ENCODE data around the gene C11orf58.
A peak's percentile ranks its signal among the peaks of the same experiment; 100 is the strongest.

The C11orf58 gene

DNA sequence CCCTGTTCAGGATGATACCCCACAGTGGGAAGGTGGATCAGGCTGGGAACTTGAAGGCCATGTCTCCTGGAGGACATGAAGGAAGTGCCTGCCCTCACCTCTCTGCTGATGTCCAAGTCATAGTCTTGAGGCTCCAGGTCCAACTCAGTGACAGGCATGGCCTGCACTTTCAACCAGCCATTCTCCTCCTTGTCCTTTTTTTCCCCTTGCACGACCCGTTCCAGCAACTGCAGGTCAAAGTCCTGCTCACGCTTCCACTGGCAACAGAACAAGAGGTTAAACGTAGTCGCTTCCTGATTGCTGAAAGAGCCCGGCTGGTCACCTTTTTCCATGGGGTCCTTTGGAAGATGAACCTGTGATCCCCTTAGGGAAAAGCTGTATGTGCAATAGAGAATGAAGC, 47.7 kb downstream of the C11orf58 start:
- DNase-seq: no peak

DNA sequence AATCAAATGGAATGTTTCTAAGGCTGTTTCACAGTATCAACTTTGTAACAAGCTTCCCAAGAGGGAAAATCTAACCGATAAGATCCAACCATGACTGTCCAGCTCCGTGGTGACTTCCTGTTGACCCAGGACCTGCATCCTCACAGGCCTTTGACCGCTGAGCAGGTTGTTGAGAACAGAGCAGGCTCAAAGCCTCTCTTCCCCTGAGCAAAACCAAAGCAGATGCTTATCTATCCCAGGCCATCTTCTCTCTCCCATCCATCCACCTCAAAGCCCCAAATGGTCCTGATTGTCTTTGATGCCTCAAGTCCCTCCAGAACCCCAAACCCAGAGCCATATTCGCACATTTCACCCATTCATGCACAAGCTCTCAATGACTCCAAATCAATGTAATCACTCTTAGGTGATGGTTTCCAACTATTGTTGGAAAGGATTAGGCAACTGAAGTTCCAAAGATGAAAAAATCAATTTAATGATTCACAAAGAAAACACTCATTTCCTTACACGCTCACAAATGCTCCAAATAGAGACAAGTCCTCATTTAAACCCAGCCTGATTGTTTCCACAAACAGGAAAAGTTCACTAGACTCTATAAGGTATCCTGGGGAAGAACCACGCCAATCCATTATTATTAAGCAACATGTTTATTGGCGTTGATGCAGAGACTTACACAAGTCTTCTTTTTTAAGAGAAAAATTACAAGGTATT, 48.7 kb downstream of the C11orf58 start:
- DNase-seq: no peak

DNA sequence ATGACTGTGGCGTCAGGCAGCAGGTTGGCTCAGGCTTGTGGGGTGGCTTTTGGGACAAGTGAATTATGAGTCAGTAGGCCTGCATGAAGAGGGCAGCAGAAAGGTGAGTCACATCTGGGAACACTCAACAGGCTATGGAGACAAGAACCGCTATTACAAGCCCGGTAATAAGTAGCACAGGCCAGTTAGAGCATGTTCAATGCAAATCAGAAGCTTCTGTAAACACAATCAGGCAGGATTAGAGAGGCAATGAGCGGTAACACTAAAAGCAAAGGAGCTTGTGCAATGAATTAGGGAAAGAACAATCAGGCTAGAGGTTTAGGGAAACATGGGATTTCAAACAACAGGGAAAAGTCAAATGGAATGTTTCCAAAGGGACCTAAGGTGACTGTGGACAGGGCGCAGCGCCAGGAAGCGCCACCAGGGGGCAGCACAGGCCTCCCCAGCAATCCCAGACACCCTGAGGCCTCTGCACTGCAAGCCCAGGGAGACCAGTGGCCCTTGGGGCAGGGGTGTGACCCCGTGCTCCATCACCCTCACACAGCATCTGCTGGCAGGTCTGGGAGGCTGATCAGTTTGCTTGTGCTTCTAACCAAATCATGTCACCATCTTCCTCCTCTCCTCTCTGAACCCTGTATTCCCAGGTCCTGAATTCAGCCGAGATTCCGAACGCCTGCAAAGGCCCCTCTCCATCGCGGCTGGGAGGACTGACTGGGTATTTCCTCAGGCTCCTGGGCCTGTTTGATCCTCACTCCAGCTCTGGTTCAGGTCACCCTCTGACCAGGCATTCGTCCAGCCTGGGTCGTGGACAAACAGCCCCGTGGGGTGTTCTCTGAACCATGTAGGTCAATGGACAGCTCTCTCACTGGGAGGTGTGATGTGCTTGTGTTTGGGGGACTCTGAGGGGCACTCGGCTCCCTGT, 50.0 kb downstream of the C11orf58 start:
- DNase-seq: peak; percentile 33

DNA sequence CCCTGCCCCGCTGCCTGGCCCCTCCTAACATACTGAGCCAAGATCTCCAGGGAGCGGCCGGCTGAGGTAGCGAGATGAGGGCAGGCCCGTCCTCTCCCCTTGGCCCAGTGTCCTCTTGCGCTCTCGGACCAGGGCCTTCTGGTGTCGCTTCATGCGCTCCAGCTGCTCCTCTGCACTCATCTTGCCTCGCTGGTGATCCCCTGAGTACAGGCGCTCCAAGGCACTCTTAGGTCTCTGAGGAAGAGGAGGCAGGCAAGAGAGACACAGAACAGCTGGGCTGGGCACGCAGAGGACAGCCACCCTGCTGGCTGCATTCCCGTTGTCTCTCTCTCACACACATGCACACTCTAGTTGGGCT, 50.6 kb downstream of the C11orf58 start:
- DNase-seq: no peak

DNA sequence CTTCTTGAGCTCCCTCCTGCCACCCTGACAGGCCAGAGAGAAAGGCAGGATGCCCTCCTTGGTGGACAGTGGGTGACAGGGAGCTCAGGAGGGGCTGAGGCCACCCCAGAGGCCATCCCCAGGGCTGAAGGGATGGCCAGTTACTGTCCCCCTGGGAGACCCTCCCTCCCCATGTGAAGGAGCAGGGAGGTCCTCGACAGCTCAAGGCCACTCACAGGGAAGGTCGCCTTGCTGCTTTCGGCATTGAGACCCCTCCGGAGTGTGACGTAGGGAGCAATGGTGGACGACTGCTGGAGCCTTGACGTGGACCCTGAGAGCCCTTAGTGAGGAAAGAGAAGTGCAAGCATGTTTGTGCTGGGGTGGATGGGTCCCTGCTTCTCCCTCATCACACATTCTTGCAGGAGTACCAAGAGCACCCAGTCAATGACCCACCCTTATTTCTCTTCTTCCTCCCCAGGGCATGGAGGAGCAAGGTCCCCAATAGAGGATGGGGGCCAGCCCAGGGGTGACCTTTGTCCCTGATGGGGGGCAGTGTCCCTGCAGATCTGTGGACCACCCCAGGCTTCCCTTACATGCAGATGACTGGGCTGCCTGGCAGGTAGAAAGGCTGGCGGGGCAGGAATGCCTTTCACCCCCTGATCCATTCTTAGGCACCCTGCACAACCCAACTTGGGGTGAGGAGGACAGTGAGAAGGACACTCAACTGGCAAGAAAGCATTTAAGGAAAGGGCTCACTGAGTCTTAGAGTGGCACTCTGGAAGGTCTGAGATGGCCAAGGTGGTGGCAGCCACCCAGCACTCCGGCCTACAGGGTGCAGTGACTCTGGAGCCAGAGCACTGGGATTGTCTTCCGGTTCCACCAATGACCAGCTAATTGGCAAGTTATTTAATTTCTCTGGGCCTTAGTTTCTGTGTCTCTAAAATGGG, 51.4 kb downstream of the C11orf58 start:
- no peak for DNase-seq

DNA sequence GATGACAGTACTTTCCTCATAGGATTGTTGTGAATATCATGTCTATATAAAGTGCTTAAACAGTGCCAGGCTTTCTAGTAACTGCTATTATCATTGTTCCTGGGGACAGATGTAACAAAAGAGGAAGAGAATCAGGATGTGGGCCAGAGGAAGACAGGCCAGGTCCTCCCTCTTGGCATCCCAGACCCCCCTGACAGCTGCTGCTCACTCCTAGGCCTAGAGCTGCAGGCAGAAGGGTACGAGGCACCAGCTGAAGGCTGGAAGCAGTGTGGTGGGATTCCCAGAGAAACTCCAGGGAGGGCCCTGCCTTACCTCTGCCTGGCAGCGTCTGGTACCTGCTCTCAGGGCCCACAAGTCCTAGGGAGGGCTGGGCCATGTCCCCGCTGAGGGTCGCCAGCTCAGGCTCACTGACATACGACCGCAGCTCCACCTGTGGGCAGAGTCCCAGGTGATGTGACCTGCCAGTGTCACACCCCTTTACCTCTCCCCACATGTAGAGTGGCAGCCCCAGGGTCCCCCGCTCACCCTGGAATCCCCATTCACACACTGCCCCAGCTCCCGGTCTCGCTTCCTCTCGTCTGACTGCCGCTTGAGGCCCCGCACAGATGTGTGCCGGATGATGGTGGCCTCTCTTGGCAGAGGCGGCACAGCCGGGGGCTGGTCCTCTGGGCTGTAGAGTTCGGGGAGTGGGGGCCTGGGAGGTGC, 52.2 kb downstream of the C11orf58 start:
- DNase-seq: no peak

DNA sequence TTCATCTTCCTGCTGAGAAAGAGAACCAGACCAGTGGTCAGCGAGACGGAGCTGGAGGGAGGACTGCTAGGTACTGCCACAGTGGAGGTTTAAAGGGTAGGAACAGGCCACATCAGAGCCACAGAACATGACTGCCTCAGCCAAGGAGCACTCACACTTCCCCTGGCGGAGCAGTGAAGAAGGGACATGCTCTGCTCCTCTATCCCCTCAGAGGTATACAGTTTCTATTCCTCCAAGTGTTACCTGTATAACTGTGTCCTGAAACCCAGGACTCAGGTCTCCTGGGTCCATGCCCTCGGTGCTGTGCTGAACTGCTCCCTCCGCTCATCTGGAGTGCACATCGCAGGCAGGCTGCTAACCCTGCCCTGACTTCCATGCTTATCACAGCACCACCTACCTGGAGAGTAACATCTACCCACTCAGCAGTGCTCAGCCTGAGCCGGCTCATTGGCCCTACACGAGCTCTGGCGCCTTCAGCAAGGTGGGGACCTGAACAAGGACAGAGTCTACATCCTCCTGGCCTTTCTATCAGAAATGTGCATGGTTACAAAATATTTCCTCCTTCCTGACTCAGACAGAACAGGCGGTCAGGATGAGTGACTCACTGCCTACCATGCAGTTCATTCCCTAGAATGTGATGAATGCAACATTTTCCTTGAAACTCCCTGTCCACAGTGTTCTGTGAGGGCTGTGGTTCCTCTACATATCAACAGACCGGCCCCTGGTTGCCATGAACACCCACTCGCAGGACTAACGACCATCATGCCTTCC, 52.9 kb downstream of the C11orf58 start:
- no peak for DNase-seq

DNA sequence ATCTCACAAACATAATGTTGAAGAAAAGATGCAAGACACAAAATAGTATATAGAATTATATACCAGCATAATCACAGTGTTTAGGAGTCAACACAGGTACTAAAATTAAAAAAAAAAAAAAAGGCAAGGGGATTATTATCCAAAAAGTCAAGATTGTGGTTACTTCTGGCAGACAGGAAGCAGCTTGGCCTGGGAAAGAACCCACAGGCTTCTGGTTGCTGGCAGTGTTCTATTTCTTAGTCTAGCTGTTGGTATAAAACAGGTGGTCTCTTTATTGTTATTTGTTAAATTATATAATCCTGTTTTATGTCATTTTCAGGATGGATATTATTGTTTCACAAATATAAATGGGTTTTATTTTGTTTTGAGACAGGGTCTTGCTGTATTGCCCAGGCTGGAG, 54.0 kb downstream of the C11orf58 start:
- no peak for DNase-seq

DNA sequence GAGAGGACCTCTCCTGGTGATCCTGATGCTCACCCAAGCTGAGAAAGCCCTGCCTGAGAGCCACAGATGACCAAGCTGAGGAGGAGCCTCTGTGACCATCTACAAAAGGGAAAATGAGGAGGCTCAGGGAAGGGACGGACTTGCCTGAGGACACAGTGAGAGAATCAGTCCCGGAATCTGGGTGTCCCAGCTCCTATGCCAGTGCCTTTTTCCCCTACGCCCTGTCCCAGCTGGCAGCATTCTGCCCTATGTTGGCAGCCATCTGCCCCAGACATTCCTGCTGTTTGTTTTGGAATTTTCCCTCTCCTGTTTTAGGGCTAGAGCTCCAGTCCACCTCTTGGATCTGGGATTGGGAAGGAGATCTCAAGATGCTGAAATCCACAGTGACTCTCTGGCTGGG, 54.6 kb downstream of the C11orf58 start:
- DNase-seq: no peak

DNA sequence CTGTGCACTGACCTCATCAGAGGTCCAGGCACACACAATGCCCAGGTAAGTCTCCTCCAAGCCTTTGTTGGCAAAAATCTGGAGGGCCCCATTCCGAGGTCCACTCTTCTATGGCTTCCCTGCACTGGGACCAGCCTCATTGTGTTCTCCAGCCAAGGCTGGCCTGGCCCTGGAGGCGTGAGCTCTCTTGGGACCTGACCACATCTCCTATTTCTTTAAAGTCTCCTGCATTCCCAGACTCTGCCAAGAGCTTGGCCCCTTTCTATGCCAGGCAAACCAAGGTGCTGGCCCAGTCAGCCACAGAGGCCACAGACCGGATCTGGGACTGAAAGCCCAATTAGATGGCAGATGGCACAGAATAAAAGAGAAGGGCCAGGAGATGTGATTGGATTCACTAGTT, 55.1 kb downstream of the C11orf58 start:
- no peak for DNase-seq

DNA sequence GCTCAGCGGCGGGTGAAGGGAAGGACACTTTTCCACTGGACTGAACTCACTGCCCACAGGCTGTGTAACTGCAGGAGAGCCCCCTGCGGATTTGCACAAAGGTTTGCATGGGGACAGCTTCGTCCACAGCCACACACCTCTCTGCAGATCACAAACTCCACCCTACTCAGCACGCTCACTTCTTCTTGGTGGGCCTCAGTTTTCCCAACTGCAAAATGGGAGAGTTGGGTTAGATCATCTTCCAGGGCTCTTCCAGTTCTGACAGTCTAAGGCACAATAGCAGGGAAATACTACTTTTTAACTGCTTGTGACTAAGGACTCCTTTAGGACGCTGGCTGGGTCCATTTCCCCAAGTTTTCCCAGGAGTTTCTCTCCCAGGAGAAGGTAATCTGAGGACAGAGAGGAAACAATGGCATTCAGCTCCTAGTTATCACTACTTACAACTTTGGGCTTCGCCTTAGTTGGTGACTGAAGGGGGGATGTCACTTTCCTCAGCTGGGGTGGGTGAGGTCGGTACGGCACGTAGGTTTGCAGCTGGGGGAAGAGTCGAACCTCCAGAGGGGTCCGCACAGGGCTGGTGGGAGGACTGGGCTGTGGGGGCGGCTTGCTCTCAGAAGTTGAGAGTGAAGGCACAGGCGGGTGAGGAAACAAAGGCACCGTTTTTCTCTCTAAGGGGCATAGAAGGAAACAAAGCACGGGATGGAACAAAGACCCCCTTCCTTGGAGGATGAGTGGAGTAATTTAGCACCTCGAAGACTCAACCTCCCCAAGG, 55.8 kb downstream of the C11orf58 start:
- no peak for DNase-seq

DNA sequence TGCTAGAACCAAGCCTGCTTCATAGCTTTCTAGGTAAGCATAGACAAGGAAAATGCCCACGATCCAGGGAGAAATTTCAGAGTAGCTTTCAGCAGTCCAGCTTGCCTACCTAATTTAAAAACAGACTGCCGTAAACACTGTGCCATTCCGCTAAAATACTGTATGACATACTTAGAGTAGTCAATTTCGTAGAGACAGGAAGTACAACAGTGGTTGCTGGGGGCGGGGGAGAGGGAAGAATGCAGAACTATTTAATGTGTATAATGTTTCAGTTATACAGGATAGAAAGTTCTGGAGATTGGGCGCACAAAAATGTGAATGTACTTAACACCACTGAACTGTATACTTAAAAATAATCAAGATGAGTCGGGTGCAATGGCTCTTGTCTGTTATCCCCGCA, 56.7 kb downstream of the C11orf58 start:
- no peak for DNase-seq

DNA sequence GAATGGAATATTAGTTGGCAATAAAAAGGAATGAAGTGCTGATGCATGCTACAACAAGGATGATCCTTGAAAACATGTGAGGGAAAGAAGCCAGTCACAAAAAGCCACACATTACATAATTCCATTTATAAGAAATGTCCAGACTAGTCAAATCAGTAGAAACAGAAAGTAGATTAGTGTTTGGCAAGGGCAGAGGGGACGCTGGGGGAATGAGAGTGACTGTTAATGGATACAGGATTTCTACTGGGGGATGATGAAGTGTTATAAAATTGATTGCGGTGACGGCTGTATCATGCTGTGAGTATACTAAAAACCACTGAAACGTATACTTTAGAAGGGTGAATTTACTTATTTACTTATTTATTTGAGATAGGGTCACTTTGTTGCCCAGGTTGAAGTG, 57.9 kb downstream of the C11orf58 start:
- no peak for DNase-seq

DNA sequence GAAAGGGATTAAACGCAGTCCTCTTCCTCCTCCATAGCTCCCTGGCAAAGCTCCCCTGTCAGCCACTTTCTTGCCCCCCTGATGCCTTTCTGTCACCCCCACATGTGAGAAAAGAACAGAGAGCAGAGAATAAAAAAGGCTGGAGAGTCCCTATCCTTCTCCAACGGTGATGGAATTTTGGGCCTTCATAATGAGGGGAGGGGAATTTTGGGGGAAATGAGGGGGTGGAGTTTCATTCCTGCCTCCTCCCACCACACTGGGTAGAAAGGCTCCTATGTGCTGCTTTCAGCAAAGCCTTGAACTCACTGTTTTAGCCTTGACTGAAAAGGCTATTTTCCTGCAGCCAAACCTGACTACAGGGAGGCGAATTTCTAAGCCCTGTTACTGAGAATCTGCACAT, 59.3 kb downstream of the C11orf58 start:
- DNase-seq: no peak

DNA sequence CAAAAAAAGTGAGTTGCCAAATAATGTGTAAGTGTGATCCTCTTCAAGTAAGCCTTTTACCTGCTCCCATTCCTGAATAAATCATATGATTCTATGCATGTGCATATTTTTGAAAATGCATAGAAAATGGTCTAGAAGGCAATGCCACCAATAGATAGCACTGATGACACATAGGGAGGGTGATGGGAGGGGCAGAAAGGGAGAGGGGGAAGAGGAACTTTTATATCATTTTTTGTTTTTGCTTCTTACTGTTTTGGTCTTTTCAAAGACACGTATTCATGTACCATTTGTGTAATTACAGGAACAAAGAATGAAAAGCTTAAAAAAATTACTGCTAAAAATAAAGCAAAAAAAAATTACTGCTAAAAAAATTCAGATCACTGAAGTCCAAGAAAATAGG, 60.8 kb downstream of the C11orf58 start:
- no peak for DNase-seq

DNA sequence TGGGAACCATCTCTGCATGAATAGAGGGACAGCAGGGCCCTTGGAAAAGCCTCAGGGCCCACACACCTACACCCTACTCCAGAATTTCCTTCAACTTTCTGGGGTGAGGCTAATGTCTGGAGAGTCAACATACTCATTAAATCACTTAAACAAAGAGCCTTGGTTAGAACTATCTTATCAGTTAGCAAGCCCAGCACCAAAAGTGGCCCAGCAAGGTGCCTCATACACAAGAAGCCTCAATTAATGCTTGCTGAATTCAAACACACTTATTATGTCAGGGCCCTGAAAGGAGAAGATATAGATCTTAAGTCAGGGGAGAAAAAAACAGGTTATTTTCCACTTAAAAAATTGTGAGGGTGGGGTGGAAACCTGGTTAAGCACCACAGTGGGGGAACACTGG, 61.4 kb downstream of the C11orf58 start:
- no peak for DNase-seq

DNA sequence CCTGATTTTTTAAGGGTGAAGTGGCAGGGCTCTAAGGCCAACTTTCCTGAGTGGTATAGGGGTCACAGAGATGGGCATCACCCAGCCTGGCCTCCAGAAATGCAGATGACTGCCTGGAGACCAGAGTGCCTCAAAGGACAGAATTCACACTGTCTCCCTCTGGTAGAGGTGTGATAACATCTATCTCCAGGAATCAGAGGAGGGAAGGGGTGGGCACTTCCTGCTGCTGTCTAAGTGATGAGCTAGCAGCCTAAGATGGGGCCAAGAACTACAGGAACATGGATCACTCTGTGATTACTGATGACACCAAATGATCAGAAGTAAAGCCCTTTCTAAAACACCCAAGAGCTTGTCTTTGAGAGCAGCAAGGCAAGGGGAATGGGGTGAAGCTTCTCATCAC, 61.9 kb downstream of the C11orf58 start:
- DNase-seq: no peak

DNA sequence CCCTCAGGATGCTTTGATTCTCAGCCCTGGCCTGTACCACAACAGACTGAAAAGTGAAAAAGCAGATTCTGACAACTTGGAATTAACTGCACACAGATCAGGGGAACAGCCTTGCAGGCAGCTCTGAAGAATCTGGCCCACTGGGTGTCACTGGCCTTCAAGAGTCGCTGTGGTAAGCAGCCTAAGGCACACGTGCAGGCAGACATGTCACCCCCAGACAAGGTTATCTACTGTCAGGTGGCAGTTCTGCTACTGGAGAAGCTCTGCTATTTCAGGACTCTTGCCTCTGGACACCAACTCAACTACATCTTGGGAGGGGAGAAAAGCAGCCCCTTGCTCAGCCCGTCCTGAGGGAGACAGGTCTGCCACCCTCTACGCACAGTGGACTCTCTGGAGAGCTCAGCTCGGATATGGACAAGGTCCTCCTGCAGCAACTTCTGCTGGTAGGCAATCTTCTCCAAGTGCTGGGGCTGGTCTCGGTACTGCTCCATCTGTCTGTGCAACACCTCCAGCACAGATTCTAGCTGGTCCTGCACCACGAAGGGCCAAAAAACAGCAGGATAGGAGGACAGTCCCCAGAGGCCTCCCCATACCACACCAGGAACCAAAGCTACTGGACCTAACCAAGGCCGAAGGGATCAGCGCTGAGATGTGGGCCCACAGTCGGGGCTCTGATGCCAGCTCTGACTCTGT, 63.0 kb downstream of the C11orf58 start:
- DNase-seq: no peak

DNA sequence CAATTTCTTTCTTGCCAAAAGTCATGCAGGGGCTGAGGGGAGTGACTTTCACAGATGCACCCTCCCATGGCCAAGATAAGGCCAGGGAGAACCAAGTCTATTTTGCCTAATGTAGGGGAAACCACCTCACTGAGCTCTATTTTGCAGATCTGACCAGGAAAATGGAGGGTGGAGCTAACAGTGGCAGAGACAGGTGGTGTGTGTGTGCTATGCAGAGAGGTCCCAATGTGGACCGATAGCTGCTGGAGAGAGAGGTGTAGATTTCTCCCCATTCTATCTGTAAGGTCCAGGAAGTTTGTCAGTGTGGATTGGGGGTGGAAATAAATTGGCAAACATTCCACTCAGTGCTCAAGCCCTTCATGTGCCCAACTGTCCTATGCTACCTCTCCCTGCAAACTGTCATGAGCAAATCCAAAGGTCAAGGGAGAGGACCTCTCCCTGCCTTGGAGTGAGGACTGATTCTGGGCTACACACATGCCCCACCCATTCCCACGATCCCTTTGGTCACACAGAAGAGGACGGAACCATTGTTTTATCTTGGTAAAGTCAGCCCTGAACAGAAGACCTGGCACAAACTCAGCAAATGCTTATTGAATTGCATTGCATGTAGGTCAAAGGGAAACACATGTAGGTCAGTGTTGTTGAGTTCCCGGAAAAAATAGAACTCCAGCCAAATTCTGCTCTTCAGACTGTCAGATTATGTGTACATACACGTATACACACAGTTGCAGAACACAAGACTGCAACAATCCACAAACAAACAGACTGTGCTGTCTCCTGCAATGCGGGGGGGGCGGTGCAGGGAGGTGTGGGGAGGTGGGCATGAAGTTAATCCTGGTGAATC, 65.9 kb downstream of the C11orf58 start:
- no peak for DNase-seq
